ENCODE data around the gene TLL1. TPM values are rescaled to one million over a fixed set of nuclear protein-coding genes. Genes with fewer than 3 reads are reported as not detected.

The TLL1 gene
- polyA plus RNA-seq, 3 donors: not detected

- Mint-ChIP-seq H3K9me3 (no peaks in the 10 kb centered on the region), H3K4me3 (no peak overlapping the region), H3K27ac (peak overlapping the region in 1 of 7 donors; percentile 4), H3K4me1 (no peaks in the 10 kb centered on the region), H3K27me3 (ENCODE audit: low read depth in 3 of 3) (no peaks in the 10 kb centered on the region), H3K36me3 (no peaks in the 10 kb centered on the region)
- H3K27ac ChIP-seq (ENCODE audit: low read depth in 1 of 2, low read length in 2 of 2): no peak overlapping the region
- H3K79me2 ChIP-seq (ENCODE audit: insufficient read depth, low read length): no peaks in the 10 kb centered on the region
- TF ChIP-seq CTCF (IDR thresholded peaks at IDR 0.05): no peak
- no peaks in the 10 kb centered on the region for H3K4me1 ChIP-seq (ENCODE audit: control insufficient read depth in 1 of 2, insufficient read depth in 2 of 2, low read length in 2 of 2)
- H3K9me3 ChIP-seq (replicated peaks in 1 of 2; ENCODE audit: control insufficient read depth in 1 of 2, insufficient read depth in 1 of 2, low read length in 2 of 2): no peaks in the 10 kb centered on the region
- no peaks in the 10 kb centered on the region for H3K36me3 ChIP-seq (replicated peaks in 1 of 2; ENCODE audit: control insufficient read depth in 1 of 2, insufficient read depth in 2 of 2, low read length in 2 of 2)
- H2AFZ ChIP-seq (ENCODE audit: insufficient read depth, low read depth, low read length, poor library complexity, severe bottlenecking): no peak overlapping the region
- H3K4me2 ChIP-seq (replicated peaks; ENCODE audit: extremely low read depth, low read length, poor library complexity, severe bottlenecking): no peak overlapping the region
- H4K20me1 ChIP-seq (ENCODE audit: insufficient read depth, low read length): no peaks in the 10 kb centered on the region
- H3K4me3 ChIP-seq (replicated peaks in 1 of 3; ENCODE audit: low read depth in 2 of 3, low read length in 3 of 3): no peak overlapping the region
- no CpG with 5 or more reads among the region's 8 CpGs for WGBS (ENCODE audit: insufficient coverage)
- no peak overlapping the region for H3K9ac ChIP-seq (ENCODE audit: insufficient read depth, low read length, poor library complexity, severe bottlenecking)
- no peak for DNase-seq
- intact Hi-C loops (cut with micrococcal nuclease): no loop called here
- H3K27me3 ChIP-seq (ENCODE audit: control insufficient read depth in 2 of 2, insufficient read depth in 2 of 2, low read length in 2 of 2): no peaks in the 10 kb centered on the region
Measured at GRCh38 chr4:166042510-166043055, 169.5 kb downstream of the TLL1 start.

- Histone ChIP-seq H3K79me2 (ENCODE audit: insufficient read depth, low read length) (no peaks in the 10 kb centered on the region), H3K27me3 (ENCODE audit: control insufficient read depth in 2 of 2, insufficient read depth in 2 of 2, low read length in 2 of 2) (no peaks in the 10 kb centered on the region), H3K4me3 (replicated peaks in 1 of 3; ENCODE audit: low read depth in 2 of 3, low read length in 3 of 3) (no peak overlapping the region), H3K9me3 (replicated peaks in 1 of 2; ENCODE audit: control insufficient read depth in 1 of 2, insufficient read depth in 1 of 2, low read length in 2 of 2) (no peaks in the 10 kb centered on the region), H2AFZ (ENCODE audit: insufficient read depth, low read depth, low read length, poor library complexity, severe bottlenecking) (no peak overlapping the region), H4K20me1 (ENCODE audit: insufficient read depth, low read length) (no peaks in the 10 kb centered on the region), H3K9ac (ENCODE audit: insufficient read depth, low read length, poor library complexity, severe bottlenecking) (no peak overlapping the region), H3K4me2 (replicated peaks; ENCODE audit: extremely low read depth, low read length, poor library complexity, severe bottlenecking) (no peak overlapping the region), H3K27ac (ENCODE audit: low read depth in 1 of 2, low read length in 2 of 2) (no peak overlapping the region), H3K4me1 (ENCODE audit: control insufficient read depth in 1 of 2, insufficient read depth in 2 of 2, low read length in 2 of 2) (no peaks in the 10 kb centered on the region), H3K36me3 (replicated peaks in 1 of 2; ENCODE audit: control insufficient read depth in 1 of 2, insufficient read depth in 2 of 2, low read length in 2 of 2) (no peaks in the 10 kb centered on the region)
- intact Hi-C loops (cut with micrococcal nuclease): no loop called here
- TF ChIP-seq CTCF (IDR thresholded peaks at IDR 0.05): no peak
- no peaks in the 10 kb centered on the region for H3K27me3 Mint-ChIP-seq (ENCODE audit: low read depth in 3 of 3)
- 100% methylated on average over 4 of the region's 6 CpGs for WGBS (ENCODE audit: insufficient coverage)
- no peaks in the 10 kb centered on the region for H3K4me1 Mint-ChIP-seq
- H3K36me3 Mint-ChIP-seq: no peaks in the 10 kb centered on the region
- H3K4me3 Mint-ChIP-seq: no peak overlapping the region
- DNase-seq: no peak
- peaks cover 0 to 2% (median 0%) of the 10 kb centered on the region in 7 donors for H3K9me3 Mint-ChIP-seq
- no peak overlapping the region for H3K27ac Mint-ChIP-seq
Measured at GRCh38 chr4:166043801-166044200, 170.8 kb downstream of the TLL1 start.

Measured in CD14-positive monocyte (primary cell).